Thymus (tissue), 11 donors: ENCODE data around the gene SMIM8. TPM values are rescaled to one million over a fixed set of nuclear protein-coding genes. Genes with fewer than 3 reads are reported as not detected.
A peak's percentile ranks its signal among the peaks of the same experiment; 100 is the strongest.
"Not testable (repeated sequence)": the region's sequence is repeated elsewhere in the genome, so short reads cannot be mapped to it uniquely, and the experiment has no call there.

Experiments
- DNase-seq, 9 donors: peaks; one replicate each; pipeline ENCODE4 v3.0.0-alpha.2; 2013; ENCODE audit warnings: low spot score in 9 of 9, low read depth in 6 of 9, missing footprints in 1 of 9
- H3K27ac ChIP-seq, 2 donors: one replicate each; pipeline ENCODE4 v1.5.1; 2013; ENCODE audit warnings: control low read depth in 1 of 2, low read depth in 1 of 2, low read length in 1 of 2, mild to moderate bottlenecking in 1 of 2, moderate library complexity in 1 of 2
- H3K27me3 ChIP-seq, 2 donors: one replicate each; pipeline ENCODE4 v1.5.1; 2013; ENCODE audit warnings: low read length in 1 of 2; ENCODE audit not compliant: control insufficient read depth in 2 of 2, insufficient read depth in 1 of 2
- H3K36me3 ChIP-seq, 2 donors: one replicate each; pipeline ENCODE4 v1.5.1; 2013; ENCODE audit warnings: low read length in 1 of 2, mild to moderate bottlenecking in 1 of 2, moderate library complexity in 1 of 2; ENCODE audit not compliant: control insufficient read depth in 2 of 2, insufficient read depth in 2 of 2
- H3K4me1 ChIP-seq, 2 donors: one replicate each; pipeline ENCODE4 v1.5.1; 2013; ENCODE audit warnings: low read length in 2 of 2; ENCODE audit not compliant: control insufficient read depth in 2 of 2, insufficient read depth in 2 of 2
- H3K4me3 ChIP-seq, 2 donors: one replicate each; pipeline ENCODE4 v1.5.1; 2013; ENCODE audit warnings: low read length in 2 of 2, control low read depth in 1 of 2, mild to moderate bottlenecking in 1 of 2
- H3K9me3 ChIP-seq, 2 donors: one replicate each; pipeline ENCODE4 v1.5.1; 2013; ENCODE audit warnings: low read length in 1 of 2, mild to moderate bottlenecking in 1 of 2; ENCODE audit not compliant: control insufficient read depth in 2 of 2, insufficient read depth in 1 of 2
- WGBS: extraction: QIAGEN DNeasy Blood & Tissue Kit; methylation state at CpG from one replicate; pipeline ENCODE4 v1.1.7; 2013; 5-methylcytosine and 5-hydroxymethylcytosine counted together
- polyA plus RNA-seq: library from polyadenylated mRNA; stranded (reverse); fragments of 200-250 nt; gene quantifications from one replicate; pipeline ENCODE4 v1.2.3, GENCODE V29; 2013
- total RNA-seq: library from RNA; stranded (reverse); fragments of 120-200 nt; gene quantifications from one replicate; pipeline ENCODE4 v1.2.4, GENCODE V29; 2013
- donor health status: healthy.

SMIM8 gene
- total and polyA plus RNA-seq, 2 donors: 8.3 to 8.8 TPM

GRCh38 chr6:87287251-87287650 is 35.1 kb upstream of the SMIM8 start:
- WGBS: 98% methylated on average over 2 of the region's 2 CpGs

GRCh38 chr6:87289571-87289970 is 32.8 kb upstream of the SMIM8 start:
- 96% methylated on average over 3 of the region's 3 CpGs for WGBS
- no peaks in the 10 kb centered on the region for H3K9me3 ChIP-seq

More at GRCh38 chr6:87287251-87287650, 35.1 kb upstream of the SMIM8 start:
- Histone ChIP-seq H3K36me3 (no peaks in the 10 kb centered on the region), H3K9me3 (no peaks in the 10 kb centered on the region), H3K4me1 (no peaks in the 10 kb centered on the region), H3K27ac (no peak overlapping the region), H3K4me3 (no peak overlapping the region), H3K27me3 (no peaks in the 10 kb centered on the region)
- no peak for DNase-seq

GRCh38 chr6:87291883-87292282 is 30.5 kb upstream of the SMIM8 start:
- H3K27me3 ChIP-seq: no peaks in the 10 kb centered on the region
- H3K4me3 ChIP-seq: no peak overlapping the region
- H3K9me3 ChIP-seq: no peaks in the 10 kb centered on the region
- 92% methylated on average over 2 of the region's 2 CpGs for WGBS
- DNase-seq: peak in 1 of 9 donors; percentile 4
- no peaks in the 10 kb centered on the region for H3K4me1 ChIP-seq
- no peak overlapping the region for H3K27ac ChIP-seq
- no peaks in the 10 kb centered on the region for H3K36me3 ChIP-seq

More at GRCh38 chr6:87289571-87289970, 32.8 kb upstream of the SMIM8 start:
- Histone ChIP-seq H3K27me3 (no peaks in the 10 kb centered on the region), H3K27ac (no peak overlapping the region), H3K36me3 (no peaks in the 10 kb centered on the region), H3K4me1 (no peaks in the 10 kb centered on the region), H3K4me3 (no peak overlapping the region)
- no peak for DNase-seq

- Histone ChIP-seq H3K9me3 (no peaks in the 10 kb centered on the region), H3K36me3 (no peaks in the 10 kb centered on the region), H3K27me3 (peaks cover 0 to under 1% of the 10 kb centered on the region in 2 donors), H3K27ac (no peak overlapping the region), H3K4me1 (no peaks in the 10 kb centered on the region), H3K4me3 (no peak overlapping the region)
- no peak for DNase-seq
- WGBS: 96% methylated on average over 4 of the region's 4 CpGs
Observed at GRCh38 chr6:87293526-87293925, 28.9 kb upstream of the SMIM8 start.

- 44% methylated on average over 1 of the region's 1 CpG for WGBS
- Histone ChIP-seq H3K27me3 (peaks cover 0 to 2% of the 10 kb centered on the region in 2 donors), H3K36me3 (no peaks in the 10 kb centered on the region), H3K4me3 (no peak overlapping the region), H3K4me1 (no peaks in the 10 kb centered on the region), H3K9me3 (no peaks in the 10 kb centered on the region), H3K27ac (no peak overlapping the region)
- DNase-seq: no peak
Observed at GRCh38 chr6:87297119-87297518, 25.3 kb upstream of the SMIM8 start.

- H3K4me3 ChIP-seq, H3K36me3 ChIP-seq, H3K4me1 ChIP-seq, DNase-seq, H3K27me3 ChIP-seq, H3K27ac ChIP-seq, H3K9me3 ChIP-seq: not testable (repeated sequence)
- 88% methylated on average over 9 of the region's 9 CpGs for WGBS
Observed at GRCh38 chr6:87301277-87301676, 21.1 kb upstream of the SMIM8 start.

GRCh38 chr6:87308970-87309369 is 13.4 kb upstream of the SMIM8 start:
- H3K4me3 ChIP-seq: no peak overlapping the region
- H3K9me3 ChIP-seq: no peaks in the 10 kb centered on the region
- no peak overlapping the region for H3K27ac ChIP-seq
- 85% methylated on average over 4 of the region's 4 CpGs for WGBS
- no peaks in the 10 kb centered on the region for H3K27me3 ChIP-seq
- DNase-seq: no peak
- H3K36me3 ChIP-seq: no peaks in the 10 kb centered on the region
- H3K4me1 ChIP-seq: no peaks in the 10 kb centered on the region

GRCh38 chr6:87312860-87313259 is 9.5 kb upstream of the SMIM8 start:
- DNase-seq: no peak
- Histone ChIP-seq H3K4me1 (no peaks in the 10 kb centered on the region), H3K9me3 (no peaks in the 10 kb centered on the region), H3K27ac (no peak overlapping the region), H3K27me3 (no peaks in the 10 kb centered on the region), H3K36me3 (no peaks in the 10 kb centered on the region), H3K4me3 (no peak overlapping the region)
- 2% methylated on average over 1 of the region's 1 CpG for WGBS

GRCh38 chr6:87315071-87315470 is 7.3 kb upstream of the SMIM8 start:
- no peaks in the 10 kb centered on the region for H3K9me3 ChIP-seq
- over 99% methylated on average over 3 of the region's 3 CpGs for WGBS
- H3K36me3 ChIP-seq: no peaks in the 10 kb centered on the region
- H3K27ac ChIP-seq: no peak overlapping the region
- DNase-seq: no peak
- H3K27me3 ChIP-seq: no peaks in the 10 kb centered on the region
- H3K4me1 ChIP-seq: no peaks in the 10 kb centered on the region
- H3K4me3 ChIP-seq: no peak overlapping the region
